ENCODE measurements around the gene RADIL. TPM values are rescaled to one million over a fixed set of nuclear protein-coding genes. Genes with fewer than 3 reads are reported as not detected.

The RADIL gene
- total and polyA plus RNA-seq, 9 of the 15 experiments (the other 6 are each of a cell fraction or from before 2014, with no cell fraction given), result 0.06 to 8.1 (median 1.9) TPM; not detected in 1

- FAIRE-seq (no peak), DNase-seq (ENCODE audit: extremely low read depth in 1 of 4, low spot score in 3 of 4) (no peak), ATAC-seq (no peak)
- 41% methylated on average over 7 of the region's 7 CpGs for WGBS (ENCODE audit: insufficient coverage, low coverage, missing lambda C conversion rate)
- Histone ChIP-seq H3K9me3 (replicated peaks; ENCODE audit: control insufficient read depth, insufficient read depth, low read depth, low read length) (no peaks in the 10 kb centered on the region), H2AFZ (ENCODE audit: low read depth, low read length) (no peak overlapping the region), H3K27me3 (ENCODE audit: control insufficient read depth in 2 of 2, insufficient read depth in 2 of 2, low read length in 2 of 2) (no peaks in the 10 kb centered on the region), H3K9me1 (ENCODE audit: control insufficient read depth, insufficient read depth, low read length) (peaks cover 8% of the 10 kb centered on the region), H3K9ac (ENCODE audit: insufficient read depth in 1 of 2, low read depth in 2 of 2, low read length in 2 of 2) (no peak overlapping the region), H3K4me3 (no peak overlapping the region), H3K79me2 (ENCODE audit: control insufficient read depth, insufficient read depth, low read length) (no peaks in the 10 kb centered on the region), H3K27ac (ENCODE audit: extremely low read depth, low read depth, low read length) (no peak overlapping the region), H3K4me2 (ENCODE audit: insufficient read depth, low read length) (no peak overlapping the region), H3K4me1 (replicated peaks in 1 of 2; ENCODE audit: control insufficient read depth in 2 of 2, insufficient read depth in 2 of 2, low read length in 2 of 2) (peaks cover 15 to 16% of the 10 kb centered on the region in 2 experiments), H4K20me1 (replicated peaks; ENCODE audit: control insufficient read depth, insufficient read depth, low read length) (no peaks in the 10 kb centered on the region), H3K36me3 (ENCODE audit: control insufficient read depth, insufficient read depth, low read length) (peaks cover 20% of the 10 kb centered on the region; the same call in 2 of the 3 replicates)
- TF ChIP-seq ZNF408 (CRISPR knock-in tag; IDR thresholded peaks at IDR 0.05; ENCODE audit: low read depth) (no peak), MTA1 (IDR thresholded peaks at IDR 0.05; ENCODE audit: borderline replicate concordance) (no peak), NFXL1 (CRISPR knock-in tag; IDR thresholded peaks at IDR 0.05) (no peak), ELF2 (CRISPR knock-in tag; IDR thresholded peaks at IDR 0.05) (no peak), ETS2 (tag; IDR thresholded peaks at IDR 0.05; ENCODE audit: borderline replicate concordance, poor library complexity, severe bottlenecking) (no peak), BCL6 (CRISPR knock-in tag; IDR thresholded peaks at IDR 0.05) (no peak)
- ChIA-PET CTCF (ENCODE audit: low intra/inter-chr PET ratio) (no interaction called here), POLR2A (interaction anchor here (0.7 kb wide), 1 partner anchor 20 kb away, joined by 3 read pairs; no protein-coding TSS in a partner anchor)
- intact Hi-C loops (cut with micrococcal nuclease), result no loop called here
- in situ Hi-C loops (cut with MboI), result no loop called here
- TSS peak; percentile 43 for BruUV-seq (replicated peaks)
These were observed 113.8 kb downstream of the RADIL start for GRCh38 chr7:4769761-4770160.
